ENCODE data around the gene FEV.

GRCh38 chr2:218999881-219000568, 15.0 kb upstream of the FEV start:
- TF ChIP-seq CTCF (IDR thresholded peaks at IDR 0.05; ENCODE audit: insufficient read depth, low read length, poor library complexity, severe bottlenecking) (no peak), EZH2phosphoT487 (conservative IDR thresholded peaks at IDR 0.05; ENCODE audit: low read length) (no peak)
